Liver (tissue), 9 donors: ENCODE measurements around the gene GATA1. TPM values are rescaled to one million over a fixed set of nuclear protein-coding genes. Genes with fewer than 3 reads are reported as not detected.

ENCODE experiments used
- DNase-seq: peaks from one replicate; pipeline ENCODE4 v3.0.0-alpha.2; 2017; ENCODE audit warnings: low spot score
- H3K27ac ChIP-seq, 2 donors: one replicate each; pipeline ENCODE4 v1.7.0; 2013; ENCODE audit warnings: inconsistent platforms in 2 of 2, low read length in 2 of 2, control low read depth in 1 of 2, low read depth in 1 of 2, mild to moderate bottlenecking in 1 of 2
- H3K27me3 ChIP-seq, 4 donors: one replicate each; pipeline versions ENCODE4 v1.6.1 to v1.7.0; 2013; ENCODE audit warnings: low read length in 3 of 4, inconsistent platforms in 1 of 4, mild to moderate bottlenecking in 1 of 4, moderate library complexity in 1 of 4; ENCODE audit not compliant: control insufficient read depth in 4 of 4, insufficient read depth in 4 of 4
- H3K36me3 ChIP-seq, 4 donors: one replicate each; pipeline versions ENCODE4 v1.6.1 to v1.7.0; 2013; ENCODE audit warnings: low read length in 3 of 4, mild to moderate bottlenecking in 3 of 4, low read depth in 1 of 4, moderate library complexity in 1 of 4; ENCODE audit not compliant: control insufficient read depth in 4 of 4, insufficient read depth in 3 of 4
- H3K4me1 ChIP-seq, 4 donors: one replicate each; pipeline versions ENCODE4 v1.6.1 to v1.7.0; 2013; ENCODE audit warnings: low read length in 3 of 4, mild to moderate bottlenecking in 3 of 4, moderate library complexity in 1 of 4; ENCODE audit not compliant: control insufficient read depth in 4 of 4, insufficient read depth in 4 of 4
- H3K4me3 ChIP-seq, 3 donors: one replicate each; pipeline versions ENCODE4 v1.6.1 to v1.7.0; 2013; ENCODE audit warnings: low read length in 3 of 3, control low read depth in 1 of 3, low read depth in 1 of 3, mild to moderate bottlenecking in 1 of 3
- H3K9ac ChIP-seq, 2 donors: one replicate each; pipeline ENCODE4 v1.7.0; 2013; ENCODE audit warnings: low read length in 2 of 2, mild to moderate bottlenecking in 2 of 2, moderate library complexity in 2 of 2, control low read depth in 1 of 2, low read depth in 1 of 2
- H3K9me3 ChIP-seq, 4 donors: one replicate each; pipeline versions ENCODE4 v1.6.1 to v1.7.0; 2013; ENCODE audit warnings: low read length in 3 of 4; ENCODE audit not compliant: control insufficient read depth in 4 of 4
- CTCF ChIP-seq: fragments of 150-350 bp; IDR thresholded peaks from 2 replicates; pipeline ENCODE4 v1.5.1; 2017; ENCODE audit warnings: improper control_type of control experiment, low read depth, low read length; ENCODE audit not compliant: missing input control
- EGR1 ChIP-seq, 2 donors: IDR thresholded peaks; 2 replicates each; pipeline ENCODE4 v1.6.1; 2016 to 2018; ENCODE audit warnings: antibody characterized with exemption in 2 of 2, low read depth in 2 of 2
- HNF4G ChIP-seq: IDR thresholded peaks from 2 replicates; pipeline ENCODE4 v1.6.1; 2016; ENCODE audit warnings: antibody characterized with exemption
- MAX ChIP-seq: IDR thresholded peaks from 2 replicates; pipeline ENCODE4 v1.6.1; 2016; ENCODE audit warnings: antibody characterized with exemption
- RAD21 ChIP-seq, 2 donors: IDR thresholded peaks; 2 replicates each; pipeline ENCODE4 v1.6.1; 2016; ENCODE audit warnings: antibody characterized with exemption in 2 of 2, mild to moderate bottlenecking in 2 of 2
- REST ChIP-seq: IDR thresholded peaks from 2 replicates; pipeline ENCODE4 v1.6.1; 2016; ENCODE audit warnings: antibody characterized with exemption, mild to moderate bottlenecking
- RXRA ChIP-seq, 2 donors: IDR thresholded peaks; 2 replicates each; pipeline ENCODE4 v1.6.1; 2017 to 2018; ENCODE audit warnings: antibody characterized with exemption in 2 of 2, mild to moderate bottlenecking in 1 of 2
- YY1 ChIP-seq: IDR thresholded peaks from 2 replicates; pipeline ENCODE4 v1.6.1; 2016; ENCODE audit warnings: antibody characterized with exemption, mild to moderate bottlenecking
- WGBS: extraction: QIAGEN DNeasy Blood & Tissue Kit; methylation state at CpG from one replicate; pipeline ENCODE4 v1.1.7; 2013; 5-methylcytosine and 5-hydroxymethylcytosine counted together
- polyA plus RNA-seq, 2 donors: library from polyadenylated mRNA; stranded (reverse) in 1 of 2; unstranded in 1 of 2; fragments of 200-250 nt in 1 of 2; fragments of >200 nt in 1 of 2; fragmentation: Nextera tagmentation in 1 of 2; extraction: Ambion mirVana in 1 of 2; gene quantifications; one replicate each; pipeline versions ENCODE4 v1.2.1 to v1.2.3, GENCODE V29; 2013 to 2015
- total RNA-seq, 2 donors: library from RNA; depleted of rRNA; stranded (reverse); fragments of >200 nt; gene quantifications; one replicate each; pipeline ENCODE4 v1.2.3, GENCODE V29; 2014
- donor health status: healthy.
- donor health status: healthy.
- donor health status: healthy.
- donor health status: healthy.
- donor health status: healthy.

GATA1 gene
- total and polyA plus RNA-seq, 4 donors: 0.05 to 39.9 TPM; not detected in 2

- no peak overlapping the region for H3K9ac ChIP-seq
- TF ChIP-seq REST: no peak
- H3K4me1 ChIP-seq: no peaks in the 10 kb centered on the region
- WGBS: 89% methylated on average over 12 of the region's 12 CpGs
- H3K4me3 ChIP-seq: no peak overlapping the region
- H3K9me3 ChIP-seq: no peaks in the 10 kb centered on the region
- H3K36me3 ChIP-seq: no peaks in the 10 kb centered on the region
- H3K27me3 ChIP-seq: peaks cover 0 to 3% (median 0%) of the 10 kb centered on the region in 4 donors
- no peak overlapping the region for H3K27ac ChIP-seq
- no peak for DNase-seq
These were observed 8.0 kb downstream of the GATA1 start for GRCh38 chrX:48794340-48794910.

- TF ChIP-seq YY1 (no peak), CTCF (no peak), REST (no peak), HNF4G (no peak), MAX (no peak), RAD21 (IDR thresholded peaks at IDR 0.05) (no peak), RXRA (IDR thresholded peaks at IDR 0.05) (no peak), EGR1 (IDR thresholded peaks at IDR 0.05; ENCODE audit: low read depth in 2 of 2) (no peak)
- Histone ChIP-seq H3K4me1 (no peaks in the 10 kb centered on the region), H3K4me3 (no peak overlapping the region), H3K9ac (no peak overlapping the region), H3K27ac (no peak overlapping the region), H3K36me3 (no peaks in the 10 kb centered on the region), H3K27me3 (peaks cover 0 to 3% (median 0%) of the 10 kb centered on the region in 4 donors), H3K9me3 (no peaks in the 10 kb centered on the region)
- DNase-seq: no peak
- WGBS: 83% methylated on average over 8 of the region's 8 CpGs
These were observed 8.6 kb downstream of the GATA1 start for GRCh38 chrX:48794911-48795515.
